ENCODE results near the gene TIMP2.

TIMP2 gene

DNA sequence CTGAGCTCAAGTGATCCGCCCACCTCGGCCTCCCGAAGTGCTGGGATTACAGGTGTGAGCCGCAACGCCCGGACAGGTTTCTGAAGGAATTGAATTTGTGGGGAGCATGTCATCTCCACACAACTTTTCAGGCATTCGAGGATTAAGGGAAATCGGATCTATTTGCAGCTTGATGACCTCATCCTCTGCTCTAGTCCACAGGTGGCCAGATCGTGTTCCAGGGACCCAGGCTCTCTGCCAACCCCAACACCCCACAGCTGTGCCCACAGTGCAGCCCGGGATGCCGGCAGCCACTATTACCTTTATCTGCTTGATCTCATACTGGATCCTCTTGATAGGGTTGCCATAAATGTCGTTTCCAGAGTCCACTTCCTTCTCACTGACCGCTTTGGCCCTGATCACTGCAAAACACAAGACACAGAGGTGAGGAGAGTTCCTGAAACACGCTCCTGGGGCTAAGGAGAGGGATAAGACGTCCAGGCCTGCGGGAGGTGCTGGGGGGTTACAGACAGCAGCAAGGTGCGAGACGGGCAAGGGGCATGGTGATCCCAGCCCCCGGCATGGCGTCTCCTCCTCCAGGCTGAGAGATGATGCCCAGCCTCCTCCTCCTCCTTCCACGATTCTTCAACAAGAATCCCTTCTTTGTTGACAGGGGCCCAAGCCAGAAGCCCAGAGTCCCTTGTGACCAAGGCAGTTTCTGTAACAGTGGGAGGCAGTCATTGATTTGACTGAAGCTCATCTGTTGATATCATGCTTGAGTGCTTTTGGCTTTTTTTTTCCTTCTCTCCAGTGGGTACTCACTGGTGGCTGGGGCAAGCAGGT, 51.5 kb downstream of the TIMP2 start:
- Histone ChIP-seq H3K4me3 (ENCODE audit: low read depth in 1 of 2, low read length in 2 of 2) (no peak overlapping the region), H3K36me3 (ENCODE audit: insufficient read depth, low read length) (no peaks in the 10 kb centered on the region), H3K4me1 (ENCODE audit: insufficient read depth, low read length) (0 out of 2 replicates have a peak, but pooled peaks cover under 1% of the 10 kb centered on the region), H3K27ac (ENCODE audit: low read length) (no peak overlapping the region), H3K27me3 (ENCODE audit: insufficient read depth, low read length, poor library complexity) (no peaks in the 10 kb centered on the region), H2AFZ (ENCODE audit: low read depth, low read length) (no peak overlapping the region), H3K9me3 (ENCODE audit: insufficient read depth, low read length, severe bottlenecking) (no peaks in the 10 kb centered on the region), H3K4me2 (ENCODE audit: insufficient read depth, low read length) (no peak overlapping the region), H3K9ac (ENCODE audit: low read depth, low read length) (no peak overlapping the region), H3K79me2 (ENCODE audit: insufficient read depth, low read length) (no peaks in the 10 kb centered on the region), H4K20me1 (ENCODE audit: insufficient read depth, low read length) (no peaks in the 10 kb centered on the region; the same call in 1 of the 2 replicates)
- DNase-seq (no peak), ATAC-seq (ENCODE audit: insufficient read depth, low read depth) (no peak)
- TF ChIP-seq, protein P1, sequence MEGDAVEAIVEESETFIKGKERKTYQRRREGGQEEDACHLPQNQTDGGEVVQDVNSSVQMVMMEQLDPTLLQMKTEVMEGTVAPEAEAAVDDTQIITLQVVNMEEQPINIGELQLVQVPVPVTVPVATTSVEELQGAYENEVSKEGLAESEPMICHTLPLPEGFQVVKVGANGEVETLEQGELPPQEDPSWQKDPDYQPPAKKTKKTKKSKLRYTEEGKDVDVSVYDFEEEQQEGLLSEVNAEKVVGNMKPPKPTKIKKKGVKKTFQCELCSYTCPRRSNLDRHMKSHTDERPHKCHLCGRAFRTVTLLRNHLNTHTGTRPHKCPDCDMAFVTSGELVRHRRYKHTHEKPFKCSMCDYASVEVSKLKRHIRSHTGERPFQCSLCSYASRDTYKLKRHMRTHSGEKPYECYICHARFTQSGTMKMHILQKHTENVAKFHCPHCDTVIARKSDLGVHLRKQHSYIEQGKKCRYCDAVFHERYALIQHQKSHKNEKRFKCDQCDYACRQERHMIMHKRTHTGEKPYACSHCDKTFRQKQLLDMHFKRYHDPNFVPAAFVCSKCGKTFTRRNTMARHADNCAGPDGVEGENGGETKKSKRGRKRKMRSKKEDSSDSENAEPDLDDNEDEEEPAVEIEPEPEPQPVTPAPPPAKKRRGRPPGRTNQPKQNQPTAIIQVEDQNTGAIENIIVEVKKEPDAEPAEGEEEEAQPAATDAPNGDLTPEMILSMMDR (IDR thresholded peaks at IDR 0.05; ENCODE audit: borderline replicate concordance, extremely low read depth, low read length, poor library complexity, severe bottlenecking) = no peak
- TF ChIP-seq EZH2 (IDR thresholded peaks at IDR 0.05; ENCODE audit: borderline replicate concordance, low read depth, low read length, severe bottlenecking) = no peak

DNA sequence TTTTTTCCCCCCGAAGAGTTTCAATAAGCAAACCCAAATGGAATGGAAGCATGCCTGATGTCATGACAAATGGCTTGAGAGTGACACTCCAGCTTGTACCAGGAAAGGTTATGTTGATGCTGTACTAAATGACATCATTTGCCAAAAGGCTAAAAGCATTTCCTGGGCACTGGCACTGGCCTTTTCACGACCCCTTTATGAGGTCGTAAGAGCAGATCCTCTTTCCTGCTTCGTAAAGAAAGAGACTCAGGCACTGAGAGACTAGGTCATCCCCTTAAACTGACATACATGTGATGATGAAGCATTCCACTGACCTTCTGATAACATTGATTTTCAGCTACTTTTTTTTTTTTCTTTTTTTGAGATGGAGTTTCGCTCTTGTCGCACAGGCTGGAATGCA, 52.7 kb downstream of the TIMP2 start:
- H3K27me3 ChIP-seq (ENCODE audit: insufficient read depth, low read length, poor library complexity) = no peaks in the 10 kb centered on the region
- no peak overlapping the region for H3K4me2 ChIP-seq (ENCODE audit: insufficient read depth, low read length)

DNA sequence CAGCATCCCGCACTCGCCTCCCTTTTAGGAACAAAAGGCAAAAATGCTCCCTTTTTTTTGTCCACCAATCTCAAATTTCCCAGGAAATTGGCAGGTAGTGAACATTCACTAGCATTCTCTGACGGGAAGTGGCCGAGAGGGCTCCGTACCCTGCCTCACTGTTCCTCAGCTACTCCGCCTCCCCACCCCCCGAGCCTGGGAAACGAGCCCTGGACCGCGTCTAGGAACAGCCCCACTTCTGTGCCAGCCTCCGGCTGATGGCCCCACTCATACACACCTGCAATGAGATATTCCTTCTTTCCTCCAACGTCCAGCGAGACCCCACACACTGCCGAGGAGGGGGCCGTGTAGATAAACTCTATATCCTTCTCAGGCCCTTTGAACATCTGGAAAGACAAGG, 54.6 kb downstream of the TIMP2 start:
- DNase-seq (no peak), ATAC-seq (ENCODE audit: insufficient read depth, low read depth) (no peak)
- Histone ChIP-seq H3K27me3 (ENCODE audit: insufficient read depth, low read length, poor library complexity) (no peaks in the 10 kb centered on the region), H4K20me1 (ENCODE audit: insufficient read depth, low read length) (no peaks in the 10 kb centered on the region; the same call in 1 of the 2 replicates), H3K27ac (ENCODE audit: low read length) (no peak overlapping the region), H3K79me2 (ENCODE audit: insufficient read depth, low read length) (no peaks in the 10 kb centered on the region), H3K4me1 (ENCODE audit: insufficient read depth, low read length) (no peaks in the 10 kb centered on the region), H3K4me2 (ENCODE audit: insufficient read depth, low read length) (no peak overlapping the region), H3K9me3 (ENCODE audit: insufficient read depth, low read length, severe bottlenecking) (no peaks in the 10 kb centered on the region), H3K36me3 (ENCODE audit: insufficient read depth, low read length) (no peaks in the 10 kb centered on the region), H3K4me3 (ENCODE audit: low read depth in 1 of 2, low read length in 2 of 2) (no peak overlapping the region), H2AFZ (ENCODE audit: low read depth, low read length) (no peak overlapping the region), H3K9ac (ENCODE audit: low read depth, low read length) (no peak overlapping the region)
- TF ChIP-seq EZH2 (IDR thresholded peaks at IDR 0.05; ENCODE audit: borderline replicate concordance, low read depth, low read length, severe bottlenecking) = no peak
- TF ChIP-seq, protein P1 (IDR thresholded peaks at IDR 0.05; ENCODE audit: borderline replicate concordance, extremely low read depth, low read length, poor library complexity, severe bottlenecking) = no peak

More for the DNA sequence above, 52.7 kb downstream of the TIMP2 start:
- no peaks in the 10 kb centered on the region; the same call in 1 of the 2 replicates for H4K20me1 ChIP-seq (ENCODE audit: insufficient read depth, low read length)
- TF ChIP-seq, protein P1 (IDR thresholded peaks at IDR 0.05; ENCODE audit: borderline replicate concordance, extremely low read depth, low read length, poor library complexity, severe bottlenecking) = no peak
- TF ChIP-seq EZH2 (IDR thresholded peaks at IDR 0.05; ENCODE audit: borderline replicate concordance, low read depth, low read length, severe bottlenecking) = no peak
- no peaks in the 10 kb centered on the region for H3K4me1 ChIP-seq (ENCODE audit: insufficient read depth, low read length)
- no peaks in the 10 kb centered on the region for H3K9me3 ChIP-seq (ENCODE audit: insufficient read depth, low read length, severe bottlenecking)
- H3K9ac ChIP-seq (ENCODE audit: low read depth, low read length) = no peak overlapping the region
- ATAC-seq (ENCODE audit: insufficient read depth, low read depth) = no peak
- H3K27ac ChIP-seq (ENCODE audit: low read length) = no peak overlapping the region
- H3K79me2 ChIP-seq (ENCODE audit: insufficient read depth, low read length) = no peaks in the 10 kb centered on the region
- H3K4me3 ChIP-seq (ENCODE audit: low read depth in 1 of 2, low read length in 2 of 2) = no peak overlapping the region
- H3K36me3 ChIP-seq (ENCODE audit: insufficient read depth, low read length) = no peaks in the 10 kb centered on the region
- no peak overlapping the region for H2AFZ ChIP-seq (ENCODE audit: low read depth, low read length)
- DNase-seq = no peak

Measured in DND-41 (cell line).